Muscle layer of duodenum (tissue), 2 donors: ENCODE measurements around the gene OVOL2.
"Not testable (repeated sequence)": the region's sequence is repeated elsewhere in the genome, so short reads cannot be mapped to it uniquely, and the experiment has no call there.

Experiments used
- H3K27ac ChIP-seq: one replicate; pipeline ENCODE4 v1.7.0; 2013; ENCODE audit warnings: mild to moderate bottlenecking, low read length
- H3K27me3 ChIP-seq: one replicate; pipeline ENCODE4 v1.7.0; 2013; ENCODE audit warnings: low read depth, mild to moderate bottlenecking, control low read depth, low read length
- H3K36me3 ChIP-seq, 2 donors: one replicate each; pipeline ENCODE4 v1.7.0; 2013; ENCODE audit warnings: low read length in 2 of 2, control low read depth in 1 of 2, mild to moderate bottlenecking in 1 of 2; ENCODE audit not compliant: insufficient read depth in 2 of 2, control insufficient read depth in 1 of 2
- H3K4me1 ChIP-seq, 2 donors: one replicate each; pipeline ENCODE4 v1.7.0; 2013; ENCODE audit warnings: low read length in 2 of 2, mild to moderate bottlenecking in 2 of 2, control low read depth in 1 of 2, moderate library complexity in 1 of 2; ENCODE audit not compliant: insufficient read depth in 2 of 2, control insufficient read depth in 1 of 2
- H3K4me3 ChIP-seq, 2 donors: one replicate each; pipeline ENCODE4 v1.7.0; 2013; ENCODE audit warnings: low read length in 2 of 2, low read depth in 1 of 2, mild to moderate bottlenecking in 1 of 2
- H3K9me3 ChIP-seq, 2 donors: one replicate each; pipeline ENCODE4 v1.7.0; 2013; ENCODE audit warnings: low read length in 2 of 2, control low read depth in 1 of 2, mild to moderate bottlenecking in 1 of 2; ENCODE audit not compliant: control insufficient read depth in 1 of 2
- donor health status: healthy.

Gene OVOL2

DNA sequence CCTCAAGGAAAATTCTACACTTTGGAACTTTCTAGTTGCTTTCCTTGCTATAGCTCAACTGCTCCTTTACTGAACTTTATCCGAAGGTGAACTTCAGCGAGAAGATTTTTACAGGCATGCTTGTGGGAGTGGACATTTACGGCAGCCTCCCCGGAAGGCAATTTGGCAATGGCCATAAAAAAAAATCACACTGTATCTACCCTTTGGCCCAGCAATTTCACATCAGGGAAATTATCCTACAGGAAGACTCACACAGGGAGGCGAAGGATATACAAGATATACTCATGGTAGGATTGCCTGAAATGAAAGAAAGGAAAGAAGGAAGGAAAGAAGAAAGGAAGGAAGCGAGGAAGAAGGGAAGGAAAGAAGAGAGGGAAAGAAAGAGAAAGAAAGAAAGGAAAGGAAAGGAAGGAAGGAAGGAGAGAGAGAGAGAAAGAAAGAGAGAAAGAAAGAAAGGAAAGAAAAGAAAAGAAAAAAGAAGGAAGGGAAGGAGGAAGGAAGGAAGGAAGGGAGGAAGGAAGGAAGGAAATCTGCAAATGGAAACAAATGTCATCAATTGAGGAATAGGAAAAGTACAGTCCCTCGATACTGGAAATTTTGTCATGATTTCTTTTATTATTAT is 25.7 kb downstream of the OVOL2 start:
- Histone ChIP-seq H3K27ac (no peak overlapping the region), H3K36me3 (no peaks in the 10 kb centered on the region), H3K27me3 (no peaks in the 10 kb centered on the region), H3K9me3 (no peaks in the 10 kb centered on the region), H3K4me3 (no peak overlapping the region), H3K4me1 (no peaks in the 10 kb centered on the region)

DNA sequence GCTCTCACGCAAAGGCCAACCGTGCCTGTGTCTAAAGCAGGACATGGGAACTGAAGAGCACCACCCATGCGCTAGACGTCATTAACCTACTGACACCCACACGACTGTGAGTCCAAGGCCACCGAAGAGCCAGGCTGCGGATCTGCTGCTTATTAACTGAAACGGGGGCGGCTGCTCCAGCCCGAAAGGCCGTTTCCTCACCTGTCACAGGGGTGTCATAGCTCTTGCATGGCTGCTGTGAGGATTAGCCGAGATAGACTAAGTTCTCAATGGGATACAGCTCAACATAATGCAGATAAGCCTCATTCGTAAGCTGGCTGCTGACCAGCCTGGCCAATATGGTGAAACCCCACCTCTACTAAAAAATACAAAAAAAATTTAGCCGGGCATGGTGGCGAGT is 26.7 kb downstream of the OVOL2 start:
- no peaks in the 10 kb centered on the region for H3K4me1 ChIP-seq
- no peak overlapping the region for H3K4me3 ChIP-seq
- no peak overlapping the region for H3K27ac ChIP-seq

DNA sequence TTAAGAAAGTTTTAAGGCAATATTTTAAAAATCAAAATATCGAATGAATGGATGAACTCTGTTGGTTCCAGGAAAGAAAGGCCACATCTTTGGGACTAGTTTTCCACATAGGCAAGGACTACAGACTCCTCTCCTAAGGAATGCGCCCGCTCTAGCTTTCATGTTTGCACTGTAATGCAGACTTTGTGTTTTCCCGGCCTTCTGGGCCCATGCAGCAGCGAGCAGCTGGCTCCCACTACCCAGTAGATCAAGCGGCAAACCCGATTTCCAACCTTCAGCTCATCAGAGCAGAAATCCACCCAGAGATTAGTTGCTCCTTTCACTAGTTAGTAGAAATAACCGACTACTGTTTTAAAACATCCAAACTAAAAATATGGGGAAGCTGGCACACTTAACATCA is 27.7 kb downstream of the OVOL2 start:
- H3K27me3 ChIP-seq: no peaks in the 10 kb centered on the region
- H3K4me3 ChIP-seq: no peak overlapping the region
- H3K36me3 ChIP-seq: no peaks in the 10 kb centered on the region
- no peaks in the 10 kb centered on the region for H3K4me1 ChIP-seq
- no peak overlapping the region for H3K27ac ChIP-seq
- H3K9me3 ChIP-seq: no peaks in the 10 kb centered on the region

More for the DNA sequence above, 26.7 kb downstream of the OVOL2 start:
- no peaks in the 10 kb centered on the region for H3K9me3 ChIP-seq
- no peaks in the 10 kb centered on the region for H3K27me3 ChIP-seq
- H3K36me3 ChIP-seq: no peaks in the 10 kb centered on the region

DNA sequence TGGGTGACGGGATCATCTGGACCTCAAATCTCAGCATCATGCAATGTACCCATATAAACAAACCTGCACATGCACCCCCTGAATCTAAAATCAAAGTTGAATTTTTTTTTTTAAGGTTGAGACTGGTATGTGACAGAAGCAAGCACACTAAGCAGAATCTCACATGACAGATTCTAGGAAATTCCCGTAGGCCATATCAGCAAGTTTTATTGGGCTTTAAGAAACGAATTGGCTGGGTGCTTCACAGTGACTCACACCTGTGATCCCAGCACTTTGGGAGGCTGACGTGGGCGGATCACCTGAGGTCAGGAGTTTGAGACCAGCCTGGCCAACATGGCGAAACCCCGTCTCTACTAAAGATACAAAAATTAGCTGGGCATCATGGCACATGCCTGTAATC is 30.7 kb downstream of the OVOL2 start:
- H3K36me3 ChIP-seq, H3K9me3 ChIP-seq, H3K27me3 ChIP-seq, H3K4me3 ChIP-seq, H3K27ac ChIP-seq, H3K4me1 ChIP-seq: not testable (repeated sequence)

DNA sequence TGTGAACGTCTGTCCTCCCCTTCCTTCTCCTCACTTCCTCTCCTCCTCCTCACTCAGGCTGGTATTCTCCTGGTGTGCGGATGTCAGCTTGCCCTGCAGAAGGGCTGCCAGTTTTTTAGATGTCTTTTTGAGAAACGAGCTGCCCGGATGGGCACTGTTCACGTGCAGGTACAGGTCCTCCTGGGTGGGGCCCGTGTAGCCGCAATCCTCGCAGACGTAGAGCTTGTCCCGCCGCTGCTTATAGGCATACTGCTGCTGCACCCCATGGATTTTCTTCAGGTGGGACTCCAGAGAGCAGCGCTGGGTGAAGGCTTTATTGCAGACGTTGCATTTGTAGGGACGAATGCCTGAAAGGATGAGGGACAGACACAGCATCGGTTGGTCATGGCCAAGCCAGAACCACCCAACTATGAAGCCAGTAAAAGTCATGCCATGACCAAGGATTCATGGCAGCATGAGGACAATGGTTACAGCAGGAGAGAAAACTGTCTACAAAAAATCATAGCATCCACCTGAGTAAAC is 33.0 kb downstream of the OVOL2 start:
- H3K9me3 ChIP-seq: no peaks in the 10 kb centered on the region
- no peaks in the 10 kb centered on the region for H3K4me1 ChIP-seq
- no peaks in the 10 kb centered on the region for H3K27me3 ChIP-seq
- no peaks in the 10 kb centered on the region for H3K36me3 ChIP-seq
- no peak overlapping the region for H3K4me3 ChIP-seq
- H3K27ac ChIP-seq: no peak overlapping the region

DNA sequence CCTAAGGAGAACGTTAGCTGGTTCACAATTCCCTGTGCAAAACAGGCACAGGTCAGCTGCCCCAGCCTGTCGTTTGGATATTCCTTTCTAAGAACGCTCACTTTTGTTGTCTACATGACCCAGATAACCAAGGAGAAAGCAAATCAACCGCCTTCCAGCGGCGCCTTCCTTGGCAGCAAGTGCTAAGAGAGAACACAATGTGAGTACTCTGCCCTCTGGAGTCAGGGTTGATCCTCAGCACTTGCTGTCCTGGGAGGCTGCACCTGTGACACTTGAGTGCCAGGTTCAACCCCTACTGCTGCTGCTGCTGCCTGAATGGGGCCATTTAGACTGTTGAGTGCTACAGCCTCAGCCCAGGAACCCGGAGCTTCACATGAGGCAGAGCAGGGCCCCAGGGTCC is 36.8 kb downstream of the OVOL2 start:
- Histone ChIP-seq H3K4me3 (no peak overlapping the region), H3K4me1 (no peaks in the 10 kb centered on the region), H3K27ac (no peak overlapping the region), H3K27me3 (no peaks in the 10 kb centered on the region), H3K9me3 (no peaks in the 10 kb centered on the region), H3K36me3 (no peaks in the 10 kb centered on the region)

DNA sequence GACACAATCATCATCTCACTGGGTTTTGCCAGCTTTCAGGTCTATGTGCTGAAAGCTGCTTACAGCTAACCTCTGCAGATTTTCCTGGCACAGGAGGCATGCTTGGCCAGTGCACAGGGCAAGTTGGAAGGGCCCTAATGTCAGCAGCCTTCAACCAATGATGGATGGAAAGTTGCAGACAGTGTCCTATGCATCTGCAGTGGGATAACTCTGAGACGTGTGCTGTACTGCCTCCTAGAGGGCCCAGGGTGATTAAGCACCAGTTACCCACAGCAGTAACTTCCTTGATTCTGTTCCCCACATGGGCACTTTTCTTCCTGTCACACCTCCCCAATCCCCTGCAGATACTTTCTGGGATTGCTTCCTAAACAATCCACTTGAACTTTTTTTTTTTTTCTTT is 38.6 kb downstream of the OVOL2 start:
- no peak overlapping the region for H3K27ac ChIP-seq
- H3K4me1 ChIP-seq: no peaks in the 10 kb centered on the region
- no peak overlapping the region for H3K4me3 ChIP-seq
- no peaks in the 10 kb centered on the region for H3K9me3 ChIP-seq
- H3K36me3 ChIP-seq: no peaks in the 10 kb centered on the region
- no peaks in the 10 kb centered on the region for H3K27me3 ChIP-seq

DNA sequence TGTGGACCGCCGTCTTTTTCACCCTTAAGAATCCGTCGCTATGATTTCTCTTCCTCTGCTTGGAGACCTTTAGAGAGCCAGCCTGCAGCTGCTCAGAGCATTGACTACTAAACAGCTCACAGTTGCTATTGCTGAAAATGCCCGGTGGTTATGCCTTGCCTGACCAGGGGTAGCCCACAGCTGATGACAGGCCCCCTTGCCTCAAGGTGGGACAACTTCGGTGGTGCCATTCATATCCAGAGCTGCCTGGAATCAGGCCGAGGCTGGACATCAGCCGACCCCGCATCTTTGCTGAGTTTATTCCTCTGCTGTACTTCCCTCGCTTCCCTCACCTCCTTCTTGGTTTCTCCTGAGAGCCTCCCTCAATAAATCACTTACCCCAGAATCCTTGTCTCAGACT is 39.6 kb downstream of the OVOL2 start:
- Histone ChIP-seq H3K4me1 (no peaks in the 10 kb centered on the region), H3K27ac (no peak overlapping the region), H3K27me3 (no peaks in the 10 kb centered on the region), H3K4me3 (no peak overlapping the region), H3K9me3 (no peaks in the 10 kb centered on the region), H3K36me3 (no peaks in the 10 kb centered on the region)

DNA sequence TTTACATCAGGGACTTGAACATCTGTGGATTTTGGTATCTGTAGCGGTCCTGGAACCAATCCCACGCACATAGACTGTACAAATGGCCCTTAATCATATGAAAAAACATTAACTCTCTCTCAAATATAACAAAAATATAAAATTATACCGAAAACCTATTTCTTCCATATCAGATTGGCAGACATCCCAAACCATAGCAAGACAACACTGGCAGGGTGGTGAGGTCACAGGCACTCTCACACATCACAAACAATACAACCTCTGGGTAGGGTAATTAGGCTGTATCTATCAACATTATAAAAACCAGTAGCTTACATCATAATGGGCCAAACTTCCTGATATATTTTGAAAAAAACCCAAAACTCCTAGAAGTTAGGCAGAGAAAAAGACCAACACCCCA is 40.9 kb downstream of the OVOL2 start:
- H3K27ac ChIP-seq: no peak overlapping the region
- no peaks in the 10 kb centered on the region for H3K9me3 ChIP-seq
- H3K4me3 ChIP-seq: no peak overlapping the region
- H3K27me3 ChIP-seq: no peaks in the 10 kb centered on the region
- H3K4me1 ChIP-seq: no peaks in the 10 kb centered on the region
- H3K36me3 ChIP-seq: no peaks in the 10 kb centered on the region

DNA sequence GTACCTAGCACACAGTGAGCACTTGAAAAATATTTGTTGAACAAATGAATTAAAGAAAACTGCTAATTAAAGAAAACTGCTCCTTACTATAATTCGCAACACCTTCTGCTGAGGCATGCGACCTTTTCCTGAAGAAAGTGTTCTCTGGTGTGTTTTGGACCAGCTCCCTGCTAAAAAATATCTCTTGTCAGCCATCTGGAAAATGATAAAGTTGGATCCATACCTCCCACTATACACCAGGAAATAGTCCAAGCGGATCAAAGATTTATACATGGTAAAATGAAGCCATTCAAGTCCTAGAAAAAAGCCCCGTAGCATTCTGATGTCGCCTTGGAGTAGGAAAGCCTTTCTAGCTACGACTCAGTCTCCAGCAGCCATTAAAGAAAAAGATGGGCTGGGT is 43.3 kb downstream of the OVOL2 start:
- H3K27ac ChIP-seq: no peak overlapping the region
- no peaks in the 10 kb centered on the region for H3K36me3 ChIP-seq
- H3K9me3 ChIP-seq: no peaks in the 10 kb centered on the region
- no peak overlapping the region for H3K4me3 ChIP-seq
- no peaks in the 10 kb centered on the region for H3K4me1 ChIP-seq
- no peaks in the 10 kb centered on the region for H3K27me3 ChIP-seq

DNA sequence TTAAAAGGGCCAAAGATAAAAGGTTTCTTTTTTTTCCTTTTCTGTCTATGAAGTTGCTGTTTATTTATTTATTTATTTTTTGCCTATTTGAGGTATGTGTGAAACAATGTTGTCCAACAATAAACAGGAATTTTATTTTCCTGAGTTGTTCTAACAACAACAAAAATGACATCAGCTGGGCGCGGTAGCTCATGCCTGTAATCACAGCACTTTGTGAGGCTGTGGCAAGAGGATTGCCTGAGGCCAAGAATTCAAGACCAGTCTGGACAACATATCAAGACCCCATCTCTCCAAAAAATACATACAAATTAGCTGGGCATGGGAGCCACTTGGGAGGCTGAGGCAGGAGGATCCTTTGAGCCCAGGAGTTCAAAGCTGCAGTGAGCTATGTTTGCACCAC is 44.8 kb downstream of the OVOL2 start:
- Histone ChIP-seq H3K4me3 (no peak overlapping the region), H3K36me3 (no peaks in the 10 kb centered on the region), H3K9me3 (no peaks in the 10 kb centered on the region), H3K27me3 (no peaks in the 10 kb centered on the region), H3K4me1 (peaks cover 0 to 2% of the 10 kb centered on the region in 2 donors), H3K27ac (no peak overlapping the region)

DNA sequence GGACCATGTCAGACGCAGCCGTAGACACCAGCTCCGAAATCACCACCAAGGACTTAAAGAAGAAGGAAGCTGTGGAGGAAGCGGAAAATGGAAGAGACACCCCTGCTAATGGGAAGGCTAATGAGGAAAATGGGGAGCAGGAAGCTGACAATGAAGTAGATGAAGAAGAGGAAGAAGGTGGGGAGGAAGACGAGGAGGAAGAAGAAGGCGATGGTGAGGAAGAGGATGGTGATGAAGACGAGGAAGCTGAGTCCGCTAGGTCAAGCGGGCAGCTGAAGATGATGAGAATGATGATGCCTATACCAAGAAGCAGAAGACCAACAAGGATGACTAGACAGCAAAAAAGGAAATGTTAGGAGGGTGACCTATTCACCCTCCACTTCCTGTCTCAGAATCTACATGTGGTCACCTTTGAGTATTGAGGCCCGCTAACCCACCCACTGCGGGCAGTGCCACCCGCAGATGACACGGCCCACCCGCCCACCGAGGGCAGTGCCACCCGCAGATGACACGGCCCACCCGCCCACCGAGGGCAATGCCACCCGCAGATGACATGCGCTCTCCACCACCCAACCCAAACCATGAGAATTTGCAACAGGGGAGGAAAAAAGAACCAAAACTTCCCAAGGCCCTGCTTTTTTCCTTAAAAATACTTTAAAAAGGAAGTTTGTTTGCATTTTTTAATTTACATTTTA is 45.6 kb downstream of the OVOL2 start:
- Histone ChIP-seq H3K4me1 (peaks cover 0 to 8% of the 10 kb centered on the region in 2 donors), H3K27me3 (no peaks in the 10 kb centered on the region), H3K36me3 (no peaks in the 10 kb centered on the region), H3K4me3 (no peak overlapping the region), H3K27ac (no peak overlapping the region), H3K9me3 (no peaks in the 10 kb centered on the region)
